Measurements from ENCODE around the gene CALML3.

DNA sequence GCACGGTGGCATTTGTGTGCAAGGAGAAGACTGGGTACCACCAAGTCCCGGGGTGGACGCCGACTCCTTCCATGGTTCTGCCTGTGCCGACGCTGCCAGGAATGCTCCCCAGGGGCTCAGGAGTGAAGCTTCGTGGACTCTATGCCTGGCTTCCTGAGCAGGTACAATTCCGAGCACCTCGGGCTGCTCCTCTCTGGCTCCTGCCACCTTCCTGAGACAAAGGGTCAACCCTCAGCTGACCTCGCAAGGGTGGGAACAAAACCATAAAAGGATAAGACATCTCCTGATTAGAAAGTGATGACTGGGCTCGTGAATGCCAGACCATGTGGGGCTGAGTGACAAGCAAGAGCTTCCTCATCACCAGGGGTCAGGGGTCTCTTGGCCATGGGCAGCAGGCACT lies 31.8 kb downstream of the CALML3 start:
- TF ChIP-seq, protein P1, sequence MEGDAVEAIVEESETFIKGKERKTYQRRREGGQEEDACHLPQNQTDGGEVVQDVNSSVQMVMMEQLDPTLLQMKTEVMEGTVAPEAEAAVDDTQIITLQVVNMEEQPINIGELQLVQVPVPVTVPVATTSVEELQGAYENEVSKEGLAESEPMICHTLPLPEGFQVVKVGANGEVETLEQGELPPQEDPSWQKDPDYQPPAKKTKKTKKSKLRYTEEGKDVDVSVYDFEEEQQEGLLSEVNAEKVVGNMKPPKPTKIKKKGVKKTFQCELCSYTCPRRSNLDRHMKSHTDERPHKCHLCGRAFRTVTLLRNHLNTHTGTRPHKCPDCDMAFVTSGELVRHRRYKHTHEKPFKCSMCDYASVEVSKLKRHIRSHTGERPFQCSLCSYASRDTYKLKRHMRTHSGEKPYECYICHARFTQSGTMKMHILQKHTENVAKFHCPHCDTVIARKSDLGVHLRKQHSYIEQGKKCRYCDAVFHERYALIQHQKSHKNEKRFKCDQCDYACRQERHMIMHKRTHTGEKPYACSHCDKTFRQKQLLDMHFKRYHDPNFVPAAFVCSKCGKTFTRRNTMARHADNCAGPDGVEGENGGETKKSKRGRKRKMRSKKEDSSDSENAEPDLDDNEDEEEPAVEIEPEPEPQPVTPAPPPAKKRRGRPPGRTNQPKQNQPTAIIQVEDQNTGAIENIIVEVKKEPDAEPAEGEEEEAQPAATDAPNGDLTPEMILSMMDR (IDR thresholded peaks at IDR 0.05), result no peak
- no peak for TF ChIP-seq EZH2phosphoT487 (IDR thresholded peaks at IDR 0.05)
- TF ChIP-seq EZH2 (IDR thresholded peaks at IDR 0.05), result no peak
